Measurements from ENCODE around the gene TNF. TPM values are rescaled to one million over a fixed set of nuclear protein-coding genes. Genes with fewer than 3 reads are reported as not detected.

The TNF gene
- total and polyA plus RNA-seq, 2 donors (not counting 3 experiments of a cell fraction or from before 2014, with no cell fraction given): not detected

GRCh38 chr6:31626952-31627351, 51.6 kb downstream of the TNF start:
- Histone ChIP-seq H4K20me1 (replicated peaks; ENCODE audit: control insufficient read depth, extremely low read depth, insufficient read depth, low read length) (no peaks in the 10 kb centered on the region), H3K79me2 (ENCODE audit: control insufficient read depth, insufficient read depth, low read length) (peaks cover 58% of the 10 kb centered on the region), H3K4me2 (ENCODE audit: insufficient read depth, low read length) (no peak overlapping the region), H2AFZ (ENCODE audit: low read depth, low read length) (no peak overlapping the region), H3K9me1 (replicated peaks; ENCODE audit: control insufficient read depth, extremely low read depth, insufficient read depth, low read length) (no peaks in the 10 kb centered on the region), H3K4me1 (ENCODE audit: control insufficient read depth, extremely low read depth, insufficient read depth, low read length) (peaks cover 9% of the 10 kb centered on the region), H3K4me3 (replicated peaks in 1 of 3; ENCODE audit: insufficient read depth in 1 of 3, low read depth in 1 of 3, low read length in 3 of 3) (no peak overlapping the region), H3K27ac (ENCODE audit: insufficient read depth, low read depth, low read length) (no peak overlapping the region), H3K9me3 (replicated peaks; ENCODE audit: control insufficient read depth, insufficient read depth, low read length) (no peaks in the 10 kb centered on the region), H3K36me3 (ENCODE audit: control insufficient read depth in 2 of 2, extremely low read depth in 1 of 2, insufficient read depth in 2 of 2, low read length in 2 of 2) (peaks cover 41 to 72% of the 10 kb centered on the region in 2 experiments), H3K27me3 (ENCODE audit: control insufficient read depth in 2 of 2, insufficient read depth in 2 of 2, low read length in 2 of 2) (no peaks in the 10 kb centered on the region), H3K9ac (replicated peaks; ENCODE audit: extremely low read depth, insufficient read depth, low read length) (no peak overlapping the region)
- no peak for FAIRE-seq
- DNase-seq (ENCODE audit: low read depth, low spot score): no peak
- TF ChIP-seq JUN (IDR thresholded peaks at IDR 0.05; ENCODE audit: borderline replicate concordance, insufficient read depth, insufficient read length, low read depth) (no peak), POLR2AphosphoS5 (IDR thresholded peaks at IDR 0.05; ENCODE audit: insufficient read depth, low read depth, low read length) (no peak), CTCF (IDR thresholded peaks at IDR 0.05; ENCODE audit: extremely low read depth in 1 of 2, insufficient read depth in 1 of 2, low read depth in 1 of 2, low read length in 2 of 2) (no peak), GATA2 (IDR thresholded peaks at IDR 0.05; ENCODE audit: insufficient read depth, insufficient read length, low read depth, low read length) (no peak), MYC (IDR thresholded peaks at IDR 0.05; ENCODE audit: low read depth, low read length) (no peak), EZH2 (IDR thresholded peaks at IDR 0.05; ENCODE audit: borderline replicate concordance, low read depth, low read length, severe bottlenecking) (no peak), FOS (IDR thresholded peaks at IDR 0.05; ENCODE audit: borderline replicate concordance, insufficient read depth, low read length) (no peak), MAX (IDR thresholded peaks at IDR 0.05; ENCODE audit: insufficient read depth, insufficient read length) (no peak), POLR2A (IDR thresholded peaks at IDR 0.05; ENCODE audit: low read depth, low read length) (no peak)
- ChIA-PET CTCF (interaction anchor here (1.2 to 2.4 kb wide), 2 partner anchors 12 to 25 kb away, joined by 4 to 5 read pairs; partner anchors contain the start of gene BAG6), POLR2A (no interaction called here)
- dilution Hi-C loops (cut with MboI; ENCODE audit: extremely low pct_ligation_motif_present, low sequenced_read_pairs): no loop called here
- intact Hi-C loops (cut with micrococcal nuclease): no loop called here
- BruUV-seq (replicated peaks): no TSS peak

Data from endothelial cell of umbilical vein (primary cell).